IgD-negative memory B cell (primary cell): ENCODE data around the gene EVC2. TPM values are rescaled to one million over a fixed set of nuclear protein-coding genes. Genes with fewer than 3 reads are reported as not detected.
"Not testable (repeated sequence)": the region's sequence is repeated elsewhere in the genome, so short reads cannot be mapped to it uniquely, and the experiment has no call there.

Source experiments
- H3K27ac Mint-ChIP-seq, 3 donors: one replicate each; pipeline ENCODE4 v1.8.0; 2020 to 2022; ENCODE audit warnings: mild to moderate bottlenecking in 3 of 3, mixed read lengths in 3 of 3, moderate library complexity in 1 of 3
- H3K27me3 Mint-ChIP-seq: one replicate; pipeline ENCODE4 v1.8.0; 2021; ENCODE audit warnings: mixed read lengths
- H3K36me3 Mint-ChIP-seq: one replicate; pipeline ENCODE4 v1.8.0; 2020; ENCODE audit warnings: mild to moderate bottlenecking, mixed read lengths
- H3K4me1 Mint-ChIP-seq, 3 donors: one replicate each; pipeline ENCODE4 v1.8.0; 2020 to 2022; ENCODE audit warnings: mixed read lengths in 3 of 3, mild to moderate bottlenecking in 1 of 3
- H3K4me3 Mint-ChIP-seq, 4 donors: one replicate each; pipeline ENCODE4 v1.8.0; 2020 to 2022; ENCODE audit warnings: mild to moderate bottlenecking in 4 of 4, mixed read lengths in 4 of 4, moderate library complexity in 3 of 4
- H3K9me3 Mint-ChIP-seq, 3 donors: one replicate each; pipeline ENCODE4 v1.8.0; 2020 to 2021; ENCODE audit warnings: mixed read lengths in 3 of 3, mild to moderate bottlenecking in 1 of 3
- polyA plus RNA-seq: library from polyadenylated mRNA; unstranded; fragments of 300-500 nt; fragmentation: Illumina TruSeq; gene quantifications from one replicate; pipeline ENCODE4 v1.2.3, GENCODE V29; 2021

EVC2 gene
- polyA plus RNA-seq, 1 donor from 2014 or later: 0.50 TPM

DNA sequence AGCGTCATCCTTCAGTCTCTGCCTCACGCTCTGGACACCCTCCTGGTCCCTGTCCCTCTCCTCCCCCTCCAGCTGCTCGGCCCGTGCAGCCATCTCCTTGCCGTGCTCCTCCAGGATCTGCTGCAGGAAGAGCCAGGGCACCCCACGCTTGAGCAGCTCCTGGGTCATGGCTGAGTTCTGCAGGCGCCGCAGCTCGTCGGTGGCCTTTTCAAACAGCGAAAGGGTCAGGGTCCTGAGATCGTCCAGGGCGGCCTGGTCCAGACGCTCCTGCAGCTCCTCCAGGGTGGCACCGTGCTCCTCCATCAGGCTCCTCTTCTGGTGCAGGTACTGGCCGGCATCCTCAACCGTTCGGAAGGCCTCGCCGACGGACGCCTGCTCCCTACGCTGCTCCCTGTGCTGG, 85.8 kb downstream of the EVC2 start:
- Mint-ChIP-seq H3K27ac (peak overlapping the region in 1 of 3 donors; percentile 80), H3K36me3 (peaks cover 2% of the 10 kb centered on the region), H3K4me3 (no peak overlapping the region), H3K9me3 (peaks cover 3 to 7% (median 3%) of the 10 kb centered on the region in 3 donors), H3K27me3 (no peaks in the 10 kb centered on the region), H3K4me1 (no peaks in the 10 kb centered on the region)

GRCh38 chr4:5619913-5620625, 88.3 kb downstream of the EVC2 start:
- Mint-ChIP-seq H3K4me1 (no peaks in the 10 kb centered on the region), H3K9me3 (peaks cover 0 to 6% (median 0%) of the 10 kb centered on the region in 3 donors), H3K36me3 (peaks cover 6% of the 10 kb centered on the region), H3K4me3 (no peak overlapping the region), H3K27me3 (no peaks in the 10 kb centered on the region), H3K27ac (no peak overlapping the region)

DNA sequence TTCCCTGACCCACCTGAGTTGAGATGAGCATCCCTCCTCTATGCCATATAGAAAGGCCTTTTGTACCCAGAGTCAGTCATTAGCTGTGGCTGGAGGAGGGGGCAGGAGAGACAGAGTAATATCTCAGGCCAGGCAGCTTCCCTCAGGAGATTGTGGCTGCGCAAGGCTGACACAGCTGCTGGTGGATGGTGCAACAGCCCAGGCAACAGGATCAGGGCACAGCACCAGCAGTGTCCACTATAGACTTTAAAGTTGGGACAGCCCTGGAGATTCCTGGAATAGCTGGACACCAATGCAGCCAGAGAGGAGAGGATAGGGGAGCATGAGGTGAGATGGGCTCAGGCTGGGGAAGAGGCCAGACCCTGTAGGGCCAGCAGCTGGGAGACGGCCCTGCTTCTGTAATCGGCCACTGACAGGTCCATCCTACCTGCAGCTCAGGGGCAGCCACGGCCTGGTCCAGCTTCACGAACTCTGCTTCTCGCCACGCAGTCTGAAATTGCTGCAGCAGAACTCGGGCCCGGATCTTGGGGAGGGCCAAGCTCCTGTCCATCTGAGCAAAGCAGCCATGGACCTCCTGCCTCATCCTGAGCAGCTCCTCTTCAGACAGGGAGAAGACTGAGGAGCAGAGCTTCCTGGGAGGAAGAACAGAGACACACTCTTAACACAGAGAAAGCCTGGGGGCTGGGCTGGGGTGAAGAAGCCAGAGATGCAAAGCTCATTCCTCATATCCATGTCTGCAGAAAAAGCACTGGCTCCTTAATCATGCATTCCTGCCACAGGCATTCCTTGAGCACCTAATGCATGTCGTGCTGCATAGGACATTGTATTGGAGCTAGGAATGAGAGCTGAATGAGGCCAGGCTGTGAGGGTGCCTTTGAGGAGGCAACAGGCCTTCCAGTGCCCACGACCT, 90.1 kb downstream of the EVC2 start:
- H3K27ac Mint-ChIP-seq: peak overlapping the region in 1 of 3 donors; percentile 57
- H3K36me3 Mint-ChIP-seq: peaks cover 5% of the 10 kb centered on the region
- H3K4me1 Mint-ChIP-seq: no peaks in the 10 kb centered on the region
- peaks cover 1% of the 10 kb centered on the region for H3K27me3 Mint-ChIP-seq
- H3K4me3 Mint-ChIP-seq: no peak overlapping the region
- H3K9me3 Mint-ChIP-seq: peaks cover 0 to 3% (median 0%) of the 10 kb centered on the region in 3 donors

GRCh38 chr4:5616331-5616950, 91.9 kb downstream of the EVC2 start:
- Mint-ChIP-seq H3K4me3 (no peak overlapping the region), H3K36me3 (peaks cover 7% of the 10 kb centered on the region), H3K27ac (no peak overlapping the region), H3K4me1 (no peaks in the 10 kb centered on the region), H3K9me3 (peaks cover 0 to 3% (median 0%) of the 10 kb centered on the region in 3 donors), H3K27me3 (peaks cover 2% of the 10 kb centered on the region)

- Mint-ChIP-seq H3K27me3 (peaks cover 2% of the 10 kb centered on the region), H3K4me1 (no peaks in the 10 kb centered on the region), H3K36me3 (peaks cover 7% of the 10 kb centered on the region), H3K4me3 (no peak overlapping the region), H3K9me3 (peaks cover 0 to 5% (median 0%) of the 10 kb centered on the region in 3 donors), H3K27ac (no peak overlapping the region)
These were observed 92.8 kb downstream of the EVC2 start for GRCh38 chr4:5615496-5616075.

GRCh38 chr4:5611750-5612149, 96.6 kb downstream of the EVC2 start:
- peaks cover 3% of the 10 kb centered on the region for H3K36me3 Mint-ChIP-seq
- no peak overlapping the region for H3K4me3 Mint-ChIP-seq
- H3K27ac Mint-ChIP-seq: no peak overlapping the region
- peaks cover 0 to 2% (median 0%) of the 10 kb centered on the region in 3 donors for H3K4me1 Mint-ChIP-seq
- peaks cover 2% of the 10 kb centered on the region for H3K27me3 Mint-ChIP-seq
- peaks cover 0 to 3% (median 0%) of the 10 kb centered on the region in 3 donors for H3K9me3 Mint-ChIP-seq

- Mint-ChIP-seq H3K4me3 (no peak overlapping the region), H3K36me3 (peaks cover 4% of the 10 kb centered on the region), H3K9me3 (peaks cover 0 to 3% (median 2%) of the 10 kb centered on the region in 3 donors), H3K27me3 (peaks cover 2% of the 10 kb centered on the region), H3K27ac (no peak overlapping the region), H3K4me1 (peaks cover 0 to 2% (median 0%) of the 10 kb centered on the region in 3 donors)
These were observed 98.9 kb downstream of the EVC2 start for GRCh38 chr4:5609306-5610007.

- H3K4me1 Mint-ChIP-seq, H3K27ac Mint-ChIP-seq, H3K27me3 Mint-ChIP-seq, H3K36me3 Mint-ChIP-seq: not testable (repeated sequence)
- Mint-ChIP-seq H3K9me3 (peaks cover 0 to 13% (median 4%) of the 10 kb centered on the region in 3 donors), H3K4me3 (peak overlapping the region in 1 of 4 donors; percentile 60)
These were observed 114.5 kb downstream of the EVC2 start for GRCh38 chr4:5593828-5594227.

DNA sequence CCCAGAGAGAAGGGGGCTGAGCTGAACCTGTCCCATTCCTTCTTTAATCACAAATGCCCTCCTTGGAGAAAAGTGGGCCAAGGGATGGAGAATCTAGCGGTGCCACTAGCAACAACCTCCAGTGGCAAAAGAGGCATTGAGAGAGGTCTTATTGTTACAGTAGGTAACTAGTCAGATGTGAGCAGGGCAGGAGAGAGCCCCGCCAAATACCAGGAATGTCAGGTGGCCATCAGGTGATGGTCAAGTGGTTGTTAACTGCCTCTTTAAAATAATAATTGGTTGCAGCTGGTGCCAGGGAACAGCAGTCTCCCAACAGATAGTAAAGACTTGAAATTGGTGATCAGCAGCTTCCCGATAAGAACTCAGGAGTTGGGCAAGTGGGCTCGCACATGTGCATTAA, 116.1 kb downstream of the EVC2 start:
- H3K9me3 Mint-ChIP-seq: peaks cover 4 to 20% (median 4%) of the 10 kb centered on the region in 3 donors
- no peaks in the 10 kb centered on the region for H3K27me3 Mint-ChIP-seq
- no peaks in the 10 kb centered on the region for H3K36me3 Mint-ChIP-seq
- H3K27ac Mint-ChIP-seq: no peak overlapping the region
- H3K4me3 Mint-ChIP-seq: no peak overlapping the region
- H3K4me1 Mint-ChIP-seq: no peaks in the 10 kb centered on the region

- Mint-ChIP-seq H3K36me3 (no peaks in the 10 kb centered on the region), H3K4me1 (no peaks in the 10 kb centered on the region), H3K27ac (no peak overlapping the region), H3K27me3 (peaks cover 1% of the 10 kb centered on the region), H3K4me3 (no peak overlapping the region), H3K9me3 (peaks cover 2 to 13% (median 11%) of the 10 kb centered on the region in 3 donors)
These were observed 118.9 kb downstream of the EVC2 start for GRCh38 chr4:5589495-5589894.

DNA sequence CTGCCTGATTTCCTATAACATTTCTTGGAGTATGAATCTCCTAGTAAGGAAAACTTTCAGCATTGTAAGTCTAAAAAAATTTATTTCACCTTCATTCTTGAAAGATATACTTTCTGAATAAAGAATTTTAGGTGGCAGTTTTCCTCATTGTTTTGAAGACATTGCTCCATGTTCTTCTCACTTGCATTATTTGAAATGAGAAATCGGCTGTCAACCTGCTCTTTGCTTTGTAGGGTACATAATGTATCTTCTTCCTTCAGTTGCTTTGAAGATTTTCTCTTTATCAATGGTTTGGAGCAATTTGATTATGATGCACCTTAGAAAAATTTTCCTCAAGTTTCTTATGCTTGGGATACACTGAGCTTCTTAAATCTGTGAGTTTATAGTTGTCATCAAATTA, 120.3 kb downstream of the EVC2 start:
- Mint-ChIP-seq H3K9me3 (peaks cover 5 to 14% (median 13%) of the 10 kb centered on the region in 3 donors), H3K4me1 (no peaks in the 10 kb centered on the region), H3K27ac (no peak overlapping the region), H3K27me3 (peaks cover 1% of the 10 kb centered on the region), H3K36me3 (no peaks in the 10 kb centered on the region), H3K4me3 (no peak overlapping the region)

DNA sequence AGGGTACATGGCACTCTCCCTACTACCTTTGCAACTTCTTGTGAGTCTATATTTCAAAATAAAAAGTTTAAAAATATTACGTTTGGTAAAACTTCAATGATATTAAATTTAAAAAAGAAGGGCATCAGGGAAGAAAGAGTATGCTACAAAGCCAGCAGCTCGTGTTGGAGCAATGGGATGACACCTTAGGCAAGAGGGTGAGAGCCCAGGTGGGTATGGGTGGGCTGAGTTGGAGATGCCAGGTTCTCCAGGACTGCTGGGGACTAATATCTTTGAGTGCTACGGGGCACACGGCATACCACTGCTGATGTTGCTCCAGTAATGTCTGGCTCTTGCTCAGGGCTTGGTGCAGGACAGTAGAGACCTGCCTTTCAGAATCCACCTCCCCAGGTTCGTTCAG, 132.4 kb downstream of the EVC2 start:
- Mint-ChIP-seq H3K36me3 (no peaks in the 10 kb centered on the region), H3K9me3 (peaks cover 3 to 14% (median 13%) of the 10 kb centered on the region in 3 donors), H3K27me3 (no peaks in the 10 kb centered on the region), H3K4me3 (no peak overlapping the region), H3K4me1 (no peaks in the 10 kb centered on the region), H3K27ac (no peak overlapping the region)

- Mint-ChIP-seq H3K4me1 (no peaks in the 10 kb centered on the region), H3K9me3 (peaks cover 0 to 8% (median 6%) of the 10 kb centered on the region in 3 donors), H3K27ac (no peak overlapping the region), H3K27me3 (no peaks in the 10 kb centered on the region), H3K36me3 (no peaks in the 10 kb centered on the region), H3K4me3 (no peak overlapping the region)
These were observed 134.0 kb downstream of the EVC2 start for GRCh38 chr4:5574386-5574785.

DNA sequence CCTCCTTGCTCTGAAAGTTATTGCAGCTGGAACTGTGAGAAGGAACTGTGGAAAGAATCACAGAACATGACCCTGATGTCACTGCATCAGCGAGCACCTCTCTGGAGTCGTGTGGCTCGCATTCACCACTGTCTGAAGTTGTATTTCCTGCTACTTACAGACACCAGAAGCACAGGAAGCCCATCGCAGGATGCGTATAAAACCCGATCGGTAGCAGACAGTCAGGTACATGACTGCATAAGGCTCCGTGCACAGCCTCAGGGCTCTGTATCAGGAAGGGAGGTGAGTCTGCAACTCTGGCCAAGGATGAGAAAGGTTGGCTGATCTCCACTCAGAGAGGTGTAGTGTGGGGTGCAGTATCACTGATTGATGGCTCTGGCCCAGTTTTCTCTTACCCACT, 134.4 kb downstream of the EVC2 start:
- Mint-ChIP-seq H3K9me3 (peaks cover 0 to 6% (median 4%) of the 10 kb centered on the region in 3 donors), H3K4me1 (no peaks in the 10 kb centered on the region), H3K27ac (no peak overlapping the region), H3K4me3 (no peak overlapping the region), H3K36me3 (no peaks in the 10 kb centered on the region), H3K27me3 (no peaks in the 10 kb centered on the region)
